ENCODE data around the gene GREB1L. TPM values are rescaled to one million over a fixed set of nuclear protein-coding genes. Genes with fewer than 3 reads are reported as not detected.

The GREB1L gene
- total and polyA plus RNA-seq, 2 of the 13 experiments (the other 11 are each of a cell fraction or from before 2014, with no cell fraction given): 0.17 to 0.66 TPM

DNA sequence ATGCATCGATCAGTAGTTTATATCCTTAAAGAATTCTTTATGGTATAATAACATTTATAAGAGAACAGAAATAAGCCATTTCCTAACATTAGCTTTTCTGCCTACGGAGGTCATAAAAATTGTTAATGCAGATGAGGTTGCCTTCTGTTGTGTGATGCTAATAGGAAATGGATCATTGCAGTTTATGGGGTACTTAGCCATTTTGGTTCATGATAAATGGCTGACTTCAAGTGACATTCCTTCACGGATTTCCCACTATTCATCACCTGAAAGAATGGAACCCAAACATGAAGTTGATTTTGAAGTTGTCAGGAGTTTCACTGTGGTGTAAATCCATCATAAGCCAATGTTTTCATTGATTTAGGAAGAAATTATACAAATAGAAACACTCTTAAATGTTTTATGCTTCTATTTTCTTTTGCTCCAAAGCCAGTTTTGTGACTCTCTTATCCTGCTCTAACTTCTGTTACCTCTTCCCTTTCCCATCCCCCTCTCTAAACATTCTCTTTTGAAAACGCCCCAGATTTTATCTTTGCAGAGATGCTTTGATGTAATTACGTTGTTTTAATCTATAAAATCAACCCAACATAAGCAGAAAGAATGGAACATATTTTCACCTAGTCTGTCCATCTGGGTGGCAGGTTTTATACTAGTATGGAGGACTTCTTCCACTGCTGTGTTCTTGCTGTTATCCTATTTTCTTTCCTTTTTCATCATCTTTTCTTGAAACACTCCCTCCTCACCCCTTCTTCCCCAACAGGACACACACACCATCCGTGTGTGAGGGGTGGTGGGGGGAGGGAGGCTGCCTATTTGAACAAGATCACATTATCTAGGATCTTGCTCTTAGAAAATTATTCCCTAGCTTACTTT, 58.2 kb downstream of the GREB1L start:
- ATAC-seq: no peak
- ChIA-PET POLR2A (no interaction called here), CTCF (ENCODE audit: low intra/inter-chr PET ratio, low total read pairs) (no interaction called here)
- BruUV-seq (replicated peaks): no TSS peak
- Histone ChIP-seq H2AFZ (ENCODE audit: low read length) (no peak overlapping the region), H4K20me1 (ENCODE audit: insufficient read depth, low read length) (no peaks in the 10 kb centered on the region), H3K4me2 (ENCODE audit: low read depth, low read length) (no peak overlapping the region), H3K36me3 (replicated peaks in 1 of 2; ENCODE audit: control insufficient read depth in 1 of 2, insufficient read depth in 2 of 2, low read length in 2 of 2) (no peaks in the 10 kb centered on the region), H3K9me3 (ENCODE audit: low read length) (no peaks in the 10 kb centered on the region), H3K9ac (ENCODE audit: insufficient read depth, low read depth, low read length) (no peak overlapping the region), H3K27ac (ENCODE audit: extremely low read length, insufficient read depth, low read length) (no peak overlapping the region), H3K27me3 (ENCODE audit: control insufficient read depth in 1 of 2, insufficient read depth in 2 of 2, low read length in 2 of 2) (no peaks in the 10 kb centered on the region), H3K4me3 (replicated peaks in 1 of 3; ENCODE audit: insufficient read depth in 1 of 3, low read depth in 2 of 3, low read length in 3 of 3) (no peak overlapping the region), H3K4me1 (ENCODE audit: insufficient read depth, low read length) (no peaks in the 10 kb centered on the region), H3K79me2 (ENCODE audit: insufficient read depth, low read length) (no peaks in the 10 kb centered on the region)
- in situ Hi-C loops (cut with HindIII; ENCODE audit: extremely low pct_ligation_motif_present, low pct_unique_long_range_greater_than_20kb): no loop called here
- no peak for DNase-seq (ENCODE audit: low spot score)
- 19% methylated on average over 6 of the region's 6 CpGs for WGBS (ENCODE audit: low lambda C conversion rate)
- intact Hi-C loops (cut with micrococcal nuclease; ENCODE audit: unreplicated experiment): no loop called here
- FAIRE-seq: no peak
- no peak for TF ChIP-seq YY1 (IDR thresholded peaks at IDR 0.05; ENCODE audit: insufficient read depth, insufficient replicate concordance, low read depth, low read length)
- no peak for TF ChIP-seq ZNF354B (CRISPR knock-in tag; IDR thresholded peaks at IDR 0.05)
- no peak for TF ChIP-seq ZBTB25 (CRISPR knock-in tag; IDR thresholded peaks at IDR 0.05)
- TF ChIP-seq ZBTB1 (CRISPR knock-in tag; IDR thresholded peaks at IDR 0.05; ENCODE audit: borderline replicate concordance): no peak
- no peak for TF ChIP-seq MYNN (CRISPR knock-in tag; IDR thresholded peaks at IDR 0.05; ENCODE audit: low read depth)
- no peak for TF ChIP-seq CCDC6 (CRISPR knock-in tag; IDR thresholded peaks at IDR 0.05)
- no peak for TF ChIP-seq HMG20B (CRISPR knock-in tag; conservative IDR thresholded peaks at IDR 0.05)
- TF ChIP-seq, protein P1, sequence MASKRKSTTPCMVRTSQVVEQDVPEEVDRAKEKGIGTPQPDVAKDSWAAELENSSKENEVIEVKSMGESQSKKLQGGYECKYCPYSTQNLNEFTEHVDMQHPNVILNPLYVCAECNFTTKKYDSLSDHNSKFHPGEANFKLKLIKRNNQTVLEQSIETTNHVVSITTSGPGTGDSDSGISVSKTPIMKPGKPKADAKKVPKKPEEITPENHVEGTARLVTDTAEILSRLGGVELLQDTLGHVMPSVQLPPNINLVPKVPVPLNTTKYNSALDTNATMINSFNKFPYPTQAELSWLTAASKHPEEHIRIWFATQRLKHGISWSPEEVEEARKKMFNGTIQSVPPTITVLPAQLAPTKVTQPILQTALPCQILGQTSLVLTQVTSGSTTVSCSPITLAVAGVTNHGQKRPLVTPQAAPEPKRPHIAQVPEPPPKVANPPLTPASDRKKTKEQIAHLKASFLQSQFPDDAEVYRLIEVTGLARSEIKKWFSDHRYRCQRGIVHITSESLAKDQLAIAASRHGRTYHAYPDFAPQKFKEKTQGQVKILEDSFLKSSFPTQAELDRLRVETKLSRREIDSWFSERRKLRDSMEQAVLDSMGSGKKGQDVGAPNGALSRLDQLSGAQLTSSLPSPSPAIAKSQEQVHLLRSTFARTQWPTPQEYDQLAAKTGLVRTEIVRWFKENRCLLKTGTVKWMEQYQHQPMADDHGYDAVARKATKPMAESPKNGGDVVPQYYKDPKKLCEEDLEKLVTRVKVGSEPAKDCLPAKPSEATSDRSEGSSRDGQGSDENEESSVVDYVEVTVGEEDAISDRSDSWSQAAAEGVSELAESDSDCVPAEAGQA (IDR thresholded peaks at IDR 0.05; ENCODE audit: low read depth): no peak
- TF ChIP-seq, protein P1 (CRISPR knock-in tag; IDR thresholded peaks at IDR 0.05; ENCODE audit: borderline replicate concordance): no peak
- TF ChIP-seq ZNF329 (CRISPR knock-in tag; IDR thresholded peaks at IDR 0.05; ENCODE audit: low read depth): no peak
- TF ChIP-seq ZNF446 (CRISPR knock-in tag; IDR thresholded peaks at IDR 0.05): no peak
- no peak for TF ChIP-seq ZNF615 (CRISPR knock-in tag; IDR thresholded peaks at IDR 0.05; ENCODE audit: borderline replicate concordance)
- no peak for TF ChIP-seq ZBTB44 (CRISPR knock-in tag; IDR thresholded peaks at IDR 0.05)
- TF ChIP-seq TP53 (CRISPR knock-in tag; conservative IDR thresholded peaks at IDR 0.05): no peak
- TF ChIP-seq YEATS4 (CRISPR knock-in tag; IDR thresholded peaks at IDR 0.05; ENCODE audit: borderline replicate concordance): no peak
- TF ChIP-seq ZNF160 (CRISPR knock-in tag; IDR thresholded peaks at IDR 0.05): no peak

Measured in HepG2 (cell line).